GM18870 (cell line): ENCODE data around the gene LDLRAP1.
"Not testable (repeated sequence)": the region's sequence is repeated elsewhere in the genome, so short reads cannot be mapped to it uniquely, and the experiment has no call there.

Experiments
- ATAC-seq: cut with Tn5 transposase; IDR thresholded peaks from one replicate; pipeline ENCODE4 v1.9.1; 2021; ENCODE audit warnings: moderate library complexity; ENCODE audit not compliant: unreplicated experiment

Gene LDLRAP1

GRCh38 chr1:25543425-25544242, at the start of gene LDLRAP1:
Gene LDLRAP1 (plus strand): TSS chr1:25543606. CDS start chr1:25543699, 93 bp downstream.
- no peak for ATAC-seq

- ATAC-seq: no peak
Observed at GRCh38 chr1:25494952-25495351, 48.5 kb upstream of the LDLRAP1 start.

- no peak for ATAC-seq
Observed at GRCh38 chr1:25500694-25501093, 42.7 kb upstream of the LDLRAP1 start.

GRCh38 chr1:25501235-25502058, 42.0 kb upstream of the LDLRAP1 start:
- no peak for ATAC-seq

- ATAC-seq: no peak
Observed at GRCh38 chr1:25502957-25503356, 40.4 kb upstream of the LDLRAP1 start.

- ATAC-seq: no peak
Observed at GRCh38 chr1:25503551-25504426, 39.6 kb upstream of the LDLRAP1 start.

GRCh38 chr1:25504706-25505595, 38.5 kb upstream of the LDLRAP1 start:
- no peak for ATAC-seq

- ATAC-seq: no peak
Observed at GRCh38 chr1:25505656-25506385, 37.6 kb upstream of the LDLRAP1 start.

- not testable (repeated sequence) for ATAC-seq
Observed at GRCh38 chr1:25506566-25507463, 36.6 kb upstream of the LDLRAP1 start.

GRCh38 chr1:25513666-25514065, 29.7 kb upstream of the LDLRAP1 start:
- no peak for ATAC-seq

- no peak for ATAC-seq
Observed at GRCh38 chr1:25515033-25515432, 28.4 kb upstream of the LDLRAP1 start.

- no peak for ATAC-seq
Observed at GRCh38 chr1:25516686-25517085, 26.7 kb upstream of the LDLRAP1 start.

- no peak for ATAC-seq
Observed at GRCh38 chr1:25517476-25518394, 25.7 kb upstream of the LDLRAP1 start.

- ATAC-seq: no peak
Observed at GRCh38 chr1:25519624-25520023, 23.8 kb upstream of the LDLRAP1 start.

GRCh38 chr1:25520446-25521061, 22.9 kb upstream of the LDLRAP1 start:
- no peak for ATAC-seq

- ATAC-seq: no peak
Observed at GRCh38 chr1:25522031-25522655, 21.3 kb upstream of the LDLRAP1 start.
